Measurements from ENCODE around the gene OBSL1.

Gene OBSL1

DNA sequence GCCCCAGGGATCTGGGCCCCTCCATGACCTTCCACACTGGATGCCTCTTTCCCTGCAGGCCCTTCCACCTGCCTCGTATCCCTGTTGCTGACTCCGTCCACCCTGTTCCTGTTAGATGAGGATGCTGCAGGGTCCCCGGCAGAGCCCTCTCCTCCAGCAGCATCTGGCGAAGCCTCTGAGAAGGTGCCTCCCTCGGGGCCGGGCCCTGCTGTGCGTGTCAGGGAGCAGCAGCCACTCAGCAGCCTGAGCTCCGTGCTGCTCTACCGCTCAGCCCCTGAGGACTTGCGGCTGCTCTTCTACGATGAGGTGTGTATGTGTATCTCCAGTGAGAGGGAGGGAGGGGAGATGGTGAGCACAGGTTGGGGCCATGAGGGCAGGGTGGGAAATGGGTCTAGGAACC lies 43.7 kb upstream of the OBSL1 start:
- Histone ChIP-seq H3K9me3 (ENCODE audit: control insufficient read depth, insufficient read depth, low read length) (no peaks in the 10 kb centered on the region), H3K27me3 (ENCODE audit: control insufficient read depth, low read length) (no peaks in the 10 kb centered on the region), H3K79me2 (ENCODE audit: control insufficient read depth, low read length) (no peaks in the 10 kb centered on the region), H3K27ac (ENCODE audit: low read depth, low read length) (no peak overlapping the region), H3K4me1 (ENCODE audit: control insufficient read depth, low read length) (no peaks in the 10 kb centered on the region), H3K4me2 (ENCODE audit: low read length) (no peak overlapping the region), H3K36me3 (ENCODE audit: control insufficient read depth, low read length) (no peaks in the 10 kb centered on the region), H3K9me2 (replicated peaks; ENCODE audit: control insufficient read depth, low read length) (no peaks in the 10 kb centered on the region), H4K20me1 (ENCODE audit: control insufficient read depth, insufficient read depth, low read depth, low read length) (no peaks in the 10 kb centered on the region), H3F3A (ENCODE audit: control insufficient read depth, insufficient read depth) (no peaks in the 10 kb centered on the region), H3K4me3 (ENCODE audit: low read length) (no peak overlapping the region)
- TF ChIP-seq EZH2phosphoT487 (IDR thresholded peaks at IDR 0.05; ENCODE audit: borderline replicate concordance, low read length): no peak
- TF ChIP-seq, protein P1, sequence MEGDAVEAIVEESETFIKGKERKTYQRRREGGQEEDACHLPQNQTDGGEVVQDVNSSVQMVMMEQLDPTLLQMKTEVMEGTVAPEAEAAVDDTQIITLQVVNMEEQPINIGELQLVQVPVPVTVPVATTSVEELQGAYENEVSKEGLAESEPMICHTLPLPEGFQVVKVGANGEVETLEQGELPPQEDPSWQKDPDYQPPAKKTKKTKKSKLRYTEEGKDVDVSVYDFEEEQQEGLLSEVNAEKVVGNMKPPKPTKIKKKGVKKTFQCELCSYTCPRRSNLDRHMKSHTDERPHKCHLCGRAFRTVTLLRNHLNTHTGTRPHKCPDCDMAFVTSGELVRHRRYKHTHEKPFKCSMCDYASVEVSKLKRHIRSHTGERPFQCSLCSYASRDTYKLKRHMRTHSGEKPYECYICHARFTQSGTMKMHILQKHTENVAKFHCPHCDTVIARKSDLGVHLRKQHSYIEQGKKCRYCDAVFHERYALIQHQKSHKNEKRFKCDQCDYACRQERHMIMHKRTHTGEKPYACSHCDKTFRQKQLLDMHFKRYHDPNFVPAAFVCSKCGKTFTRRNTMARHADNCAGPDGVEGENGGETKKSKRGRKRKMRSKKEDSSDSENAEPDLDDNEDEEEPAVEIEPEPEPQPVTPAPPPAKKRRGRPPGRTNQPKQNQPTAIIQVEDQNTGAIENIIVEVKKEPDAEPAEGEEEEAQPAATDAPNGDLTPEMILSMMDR (IDR thresholded peaks at IDR 0.05; ENCODE audit: low read depth, low read length, poor library complexity, severe bottlenecking): no peak

DNA sequence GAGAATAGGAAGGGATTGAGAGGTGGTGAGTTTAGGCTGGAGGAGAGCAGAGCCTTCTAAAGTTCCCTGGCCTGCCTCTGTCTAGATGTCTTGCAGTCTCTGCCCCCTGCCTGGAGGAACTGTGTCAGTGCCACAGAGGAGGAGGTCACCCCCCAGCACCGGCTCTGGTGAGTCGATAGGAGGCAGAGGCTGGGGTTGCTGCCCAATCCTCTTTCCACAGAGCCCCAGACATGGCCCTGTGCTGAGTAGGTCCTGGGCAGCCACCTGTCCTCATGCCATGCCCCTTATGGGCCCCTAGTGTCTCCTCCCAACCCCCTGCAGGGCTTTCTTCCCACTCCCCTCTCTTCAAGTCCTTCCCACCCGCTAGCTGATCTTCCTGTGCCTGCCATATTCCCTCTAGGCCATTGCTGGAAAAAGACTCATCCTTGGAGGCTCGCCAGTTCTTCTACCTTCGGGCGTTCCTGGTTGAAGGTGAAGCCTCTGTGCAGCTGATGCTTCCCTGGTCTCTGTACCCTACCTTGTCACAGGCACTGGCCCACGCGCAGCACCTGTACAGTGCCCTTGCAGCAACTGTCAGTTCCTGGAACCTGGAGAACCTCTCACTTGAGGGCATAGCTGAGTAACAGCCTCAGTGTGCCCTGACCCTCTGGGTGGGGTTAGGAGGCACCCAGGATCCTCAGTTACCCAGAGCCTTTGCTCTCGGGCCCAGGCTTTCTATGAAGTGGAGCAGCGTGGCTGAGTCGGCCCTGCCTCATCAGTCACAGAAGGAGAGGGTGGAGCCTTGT lies 42.9 kb upstream of the OBSL1 start:
- Histone ChIP-seq H3K4me1 (ENCODE audit: control insufficient read depth, low read length) (no peaks in the 10 kb centered on the region), H3K4me2 (ENCODE audit: low read length) (no peak overlapping the region), H3K27me3 (ENCODE audit: control insufficient read depth, low read length) (no peaks in the 10 kb centered on the region), H3K27ac (ENCODE audit: low read depth, low read length) (no peak overlapping the region), H3K9me2 (replicated peaks; ENCODE audit: control insufficient read depth, low read length) (no peaks in the 10 kb centered on the region), H3K4me3 (ENCODE audit: low read length) (no peak overlapping the region), H4K20me1 (ENCODE audit: control insufficient read depth, insufficient read depth, low read depth, low read length) (no peaks in the 10 kb centered on the region), H3F3A (ENCODE audit: control insufficient read depth, insufficient read depth) (no peaks in the 10 kb centered on the region), H3K9me3 (ENCODE audit: control insufficient read depth, insufficient read depth, low read length) (no peaks in the 10 kb centered on the region), H3K79me2 (ENCODE audit: control insufficient read depth, low read length) (no peaks in the 10 kb centered on the region), H3K36me3 (ENCODE audit: control insufficient read depth, low read length) (no peaks in the 10 kb centered on the region)
- no peak for TF ChIP-seq EZH2phosphoT487 (IDR thresholded peaks at IDR 0.05; ENCODE audit: borderline replicate concordance, low read length)
- TF ChIP-seq, protein P1 (IDR thresholded peaks at IDR 0.05; ENCODE audit: low read depth, low read length, poor library complexity, severe bottlenecking): no peak

DNA sequence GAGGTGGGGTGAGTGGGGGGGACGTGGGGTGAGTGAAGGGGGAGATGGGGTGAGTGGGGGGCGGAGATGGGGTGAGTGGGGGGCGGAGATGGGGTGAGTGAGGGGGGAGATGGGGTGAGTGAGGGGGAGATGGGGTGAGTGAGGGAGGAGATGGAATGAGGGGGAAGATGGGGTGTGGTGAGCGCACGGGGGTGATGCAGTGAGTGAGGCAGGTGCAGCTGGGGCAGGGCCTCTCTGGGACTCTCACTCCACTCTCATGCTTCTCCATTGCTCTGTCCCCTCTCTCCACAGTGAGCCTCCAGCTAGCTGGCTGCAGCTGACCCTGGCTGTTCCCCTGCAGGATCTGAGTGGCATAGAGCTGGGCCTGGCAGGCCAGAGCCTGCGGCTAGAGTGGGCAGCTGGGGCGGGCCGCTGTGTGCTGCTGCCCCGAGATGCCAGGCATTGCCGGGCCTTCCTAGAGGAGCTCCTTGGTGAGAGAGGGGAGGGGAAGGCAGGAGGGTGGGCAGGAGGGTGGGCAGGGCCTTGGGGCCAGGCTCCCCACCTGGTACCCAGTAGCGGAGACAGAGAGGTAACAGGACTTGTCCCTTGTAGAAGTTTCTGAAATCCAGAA lies 42.2 kb upstream of the OBSL1 start:
- Histone ChIP-seq H3K4me3 (ENCODE audit: low read length) (no peak overlapping the region), H3K27ac (ENCODE audit: low read depth, low read length) (no peak overlapping the region), H3K4me1 (ENCODE audit: control insufficient read depth, low read length) (no peaks in the 10 kb centered on the region), H3K36me3 (ENCODE audit: control insufficient read depth, low read length) (no peaks in the 10 kb centered on the region), H3K9me3 (ENCODE audit: control insufficient read depth, insufficient read depth, low read length) (no peaks in the 10 kb centered on the region), H3F3A (ENCODE audit: control insufficient read depth, insufficient read depth) (no peaks in the 10 kb centered on the region), H4K20me1 (ENCODE audit: control insufficient read depth, insufficient read depth, low read depth, low read length) (no peaks in the 10 kb centered on the region), H3K4me2 (ENCODE audit: low read length) (no peak overlapping the region), H3K79me2 (ENCODE audit: control insufficient read depth, low read length) (no peaks in the 10 kb centered on the region), H3K9me2 (replicated peaks; ENCODE audit: control insufficient read depth, low read length) (no peaks in the 10 kb centered on the region), H3K27me3 (ENCODE audit: control insufficient read depth, low read length) (no peaks in the 10 kb centered on the region)
- TF ChIP-seq, protein P1 (IDR thresholded peaks at IDR 0.05; ENCODE audit: low read depth, low read length, poor library complexity, severe bottlenecking): no peak
- TF ChIP-seq EZH2phosphoT487 (IDR thresholded peaks at IDR 0.05; ENCODE audit: borderline replicate concordance, low read length): no peak
